Measurements from ENCODE around the gene ICA1. TPM values are rescaled to one million over a fixed set of nuclear protein-coding genes. Genes with fewer than 3 reads are reported as not detected.

ICA1 gene
- total and polyA plus RNA-seq, 2 of the 4 experiments (the other 2 are of a cell fraction), result not detected

DNA sequence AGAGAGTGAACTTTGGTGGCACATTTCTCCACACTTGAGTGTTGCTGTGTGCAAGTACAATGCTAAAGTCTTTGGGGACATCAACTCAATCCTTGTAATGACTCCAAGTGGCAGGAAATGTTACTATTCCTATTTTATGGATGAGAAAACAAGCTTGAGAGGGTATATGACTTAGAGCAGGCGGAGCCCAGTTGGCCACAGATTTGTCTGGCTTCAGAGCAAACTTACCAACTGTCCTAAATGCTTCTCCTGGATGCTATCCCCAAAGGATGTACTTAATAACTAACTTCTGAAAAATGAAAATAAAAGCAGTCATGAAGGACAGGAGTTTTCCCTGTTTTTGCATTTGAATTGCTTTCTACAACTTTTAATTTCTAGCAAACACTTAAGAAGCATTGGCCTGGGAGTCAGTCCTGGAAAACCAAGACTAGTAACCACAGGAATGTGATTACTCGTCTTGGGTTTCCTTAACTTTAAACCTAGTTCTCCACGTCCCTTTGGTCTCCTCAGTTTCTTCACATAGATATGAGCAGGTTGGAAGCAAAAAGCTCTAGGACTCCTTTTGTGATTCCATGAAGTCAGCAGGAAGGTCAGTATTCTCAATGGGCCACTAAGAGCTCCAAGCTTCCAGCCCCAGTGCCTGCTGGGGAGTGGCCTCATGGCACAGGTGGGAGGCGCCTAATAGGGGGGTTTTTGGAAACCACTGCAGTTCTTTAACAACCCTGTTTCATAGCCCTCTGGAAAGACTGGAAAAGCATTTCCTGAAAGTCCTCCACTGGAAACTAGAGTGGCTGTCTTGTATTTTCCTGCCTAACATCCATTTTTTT, 152.6 kb downstream of the ICA1 start:
- no peaks in the 10 kb centered on the region for H3K9me1 ChIP-seq (ENCODE audit: insufficient read depth, low read length)
- peak; percentile 80 for ATAC-seq (ENCODE audit: low read depth)
- H4K8ac ChIP-seq (ENCODE audit: low read depth in 2 of 2, low read length in 2 of 2), result no peak overlapping the region
- intact Hi-C loops (cut with micrococcal nuclease), result no loop called here
- in situ Hi-C loops (cut with MboI; ENCODE audit: low sequenced_read_pairs), result no loop called here
- H3K23ac ChIP-seq (ENCODE audit: low read depth, low read length), result no peak overlapping the region
- no peaks in the 10 kb centered on the region for H3K79me1 ChIP-seq (ENCODE audit: low read depth in 1 of 2, low read length in 2 of 2)
- no peak overlapping the region for H3K18ac ChIP-seq (ENCODE audit: low read depth, low read length)
- H3K9ac ChIP-seq (ENCODE audit: low read depth, low read length), result no peak overlapping the region
- no peaks in the 10 kb centered on the region for H4K20me1 ChIP-seq (ENCODE audit: insufficient read depth, low read length)
- no peak overlapping the region for H4K91ac ChIP-seq (ENCODE audit: insufficient read depth, low read depth, low read length)
- no peak overlapping the region for H3K56ac ChIP-seq (ENCODE audit: extremely low read depth, insufficient read depth, low read length)
- no peaks in the 10 kb centered on the region for H3K27me3 ChIP-seq (ENCODE audit: control insufficient read depth, insufficient read depth, low read length)
- H3K4ac ChIP-seq (ENCODE audit: low read depth, low read length), result no peak overlapping the region
- H2AFZ ChIP-seq (replicated peaks; ENCODE audit: low read length, poor library complexity), result no peak overlapping the region
- H3K4me2 ChIP-seq (ENCODE audit: low read depth, low read length), result no peak overlapping the region
- H2BK5ac ChIP-seq (ENCODE audit: low read depth, low read length, poor library complexity, severe bottlenecking), result no peak overlapping the region
- WGBS, 2 experiments (ENCODE audit: extremely low coverage in 2 of 2, insufficient read length in 1 of 2), result no CpG with 5 or more reads among the region's 4 CpGs
- no peak overlapping the region for H3K27ac ChIP-seq (ENCODE audit: insufficient read depth, low read length)
- dilution Hi-C loops (cut with HindIII; ENCODE audit: low sequenced_read_pairs, unreplicated experiment), result no loop called here
- no peaks in the 10 kb centered on the region; the same call in 1 of the 2 replicates for H3K4me1 ChIP-seq (ENCODE audit: control insufficient read depth, insufficient read depth, low read length)
- H2AK9ac ChIP-seq (replicated peaks; ENCODE audit: low read depth, low read length, poor library complexity), result no peak overlapping the region
- no peak overlapping the region for H2AK5ac ChIP-seq (ENCODE audit: low read depth, low read length)
- TF ChIP-seq POLR2A (IDR thresholded peaks at IDR 0.05; ENCODE audit: low read depth, low read length), result no peak
- TF ChIP-seq NFE2L2 (IDR thresholded peaks at IDR 0.05; ENCODE audit: low read depth, low read length), result no peak
- TF ChIP-seq, protein P1, sequence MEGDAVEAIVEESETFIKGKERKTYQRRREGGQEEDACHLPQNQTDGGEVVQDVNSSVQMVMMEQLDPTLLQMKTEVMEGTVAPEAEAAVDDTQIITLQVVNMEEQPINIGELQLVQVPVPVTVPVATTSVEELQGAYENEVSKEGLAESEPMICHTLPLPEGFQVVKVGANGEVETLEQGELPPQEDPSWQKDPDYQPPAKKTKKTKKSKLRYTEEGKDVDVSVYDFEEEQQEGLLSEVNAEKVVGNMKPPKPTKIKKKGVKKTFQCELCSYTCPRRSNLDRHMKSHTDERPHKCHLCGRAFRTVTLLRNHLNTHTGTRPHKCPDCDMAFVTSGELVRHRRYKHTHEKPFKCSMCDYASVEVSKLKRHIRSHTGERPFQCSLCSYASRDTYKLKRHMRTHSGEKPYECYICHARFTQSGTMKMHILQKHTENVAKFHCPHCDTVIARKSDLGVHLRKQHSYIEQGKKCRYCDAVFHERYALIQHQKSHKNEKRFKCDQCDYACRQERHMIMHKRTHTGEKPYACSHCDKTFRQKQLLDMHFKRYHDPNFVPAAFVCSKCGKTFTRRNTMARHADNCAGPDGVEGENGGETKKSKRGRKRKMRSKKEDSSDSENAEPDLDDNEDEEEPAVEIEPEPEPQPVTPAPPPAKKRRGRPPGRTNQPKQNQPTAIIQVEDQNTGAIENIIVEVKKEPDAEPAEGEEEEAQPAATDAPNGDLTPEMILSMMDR (conservative IDR thresholded peaks at IDR 0.05; ENCODE audit: low read depth, low read length), result no peak
- TF ChIP-seq MAZ (IDR thresholded peaks at IDR 0.05; ENCODE audit: borderline replicate concordance, low read depth, low read length), result no peak
- no peak for TF ChIP-seq CHD1 (IDR thresholded peaks at IDR 0.05; ENCODE audit: low read depth, low read length)
- no peaks in the 10 kb centered on the region for H3K9me3 ChIP-seq (ENCODE audit: control insufficient read depth, insufficient read depth, low read length)
- H4K5ac ChIP-seq (ENCODE audit: low read depth, low read length), result no peak overlapping the region
- no peak overlapping the region for H2BK20ac ChIP-seq (ENCODE audit: low read depth, low read length)
- no peaks in the 10 kb centered on the region for H3K36me3 ChIP-seq (ENCODE audit: control insufficient read depth, insufficient read depth, low read length)
- CTCF ChIA-PET, result interaction anchor here (0.5 kb wide), 1 partner anchor 524 kb away, joined by 3 read pairs; no protein-coding TSS in a partner anchor
- BruUV-seq (replicated peaks), result no TSS peak
- H2BK15ac ChIP-seq (ENCODE audit: low read depth, low read length), result no peak overlapping the region
- H3K4me3 ChIP-seq (ENCODE audit: insufficient read depth, low read depth, low read length), result no peak overlapping the region
- H3K14ac ChIP-seq (replicated peaks; ENCODE audit: low read depth, low read length), result no peak overlapping the region
- POLR2A ChIA-PET (ENCODE audit: unreplicated experiment), result no interaction called here
- no peak overlapping the region for H2BK120ac ChIP-seq (ENCODE audit: low read depth, low read length)
- DNase-seq, result peak; percentile 52

All from IMR-90 (cell line).